ENCODE data around the gene SHOC2. TPM values are rescaled to one million over a fixed set of nuclear protein-coding genes. Genes with fewer than 3 reads are reported as not detected.
A peak's percentile ranks its signal among the peaks of the same experiment; 100 is the strongest.

Gene SHOC2
- polyA plus RNA-seq, 3 donors = 13.9 to 69.9 (median 68.9) TPM

- peak overlapping the region in 1 of 2 donors; percentile 14 for H3K27ac ChIP-seq (ENCODE audit: low read depth in 1 of 2, low read length in 2 of 2)
Observed at GRCh38 chr10:110923856-110924493, 4.6 kb downstream of the SHOC2 start.

GRCh38 chr10:110927461-110927860 is 8.1 kb downstream of the SHOC2 start:
- DNase-seq = no peak
- Mint-ChIP-seq H3K27ac (no peak overlapping the region), H3K4me1 (peaks cover 41% of the 10 kb centered on the region), H3K27me3 (ENCODE audit: low read depth in 3 of 3) (no peaks in the 10 kb centered on the region), H3K9me3 (no peaks in the 10 kb centered on the region), H3K36me3 (peaks cover 0 to 9% of the 10 kb centered on the region in 2 donors), H3K4me3 (no peak overlapping the region)
- H3K4me1 ChIP-seq (ENCODE audit: control insufficient read depth in 1 of 2, insufficient read depth in 2 of 2, low read length in 2 of 2) = peaks cover 0 to 7% of the 10 kb centered on the region in 2 donors
- TF ChIP-seq CTCF (IDR thresholded peaks at IDR 0.05) = no peak
- H3K27ac ChIP-seq (ENCODE audit: low read depth in 1 of 2, low read length in 2 of 2) = peak overlapping the region in 1 of 2 donors; percentile 3
- no peak overlapping the region for H3K4me3 ChIP-seq (replicated peaks in 1 of 3; ENCODE audit: low read depth in 2 of 3, low read length in 3 of 3)
- intact Hi-C loops (cut with micrococcal nuclease) = no loop called here
- no peaks in the 10 kb centered on the region for H3K36me3 ChIP-seq (replicated peaks in 1 of 2; ENCODE audit: control insufficient read depth in 1 of 2, insufficient read depth in 2 of 2, low read length in 2 of 2)
- no peak overlapping the region for H2AFZ ChIP-seq (ENCODE audit: insufficient read depth, low read depth, low read length, poor library complexity, severe bottlenecking)
- H3K79me2 ChIP-seq (ENCODE audit: insufficient read depth, low read length) = peaks cover 100% of the 10 kb centered on the region
- no peaks in the 10 kb centered on the region for H3K27me3 ChIP-seq (ENCODE audit: control insufficient read depth in 2 of 2, insufficient read depth in 2 of 2, low read length in 2 of 2)
- no peak overlapping the region for H3K4me2 ChIP-seq (replicated peaks; ENCODE audit: extremely low read depth, low read length, poor library complexity, severe bottlenecking)
- WGBS (ENCODE audit: insufficient coverage) = 100% methylated on average over 1 of the region's 2 CpGs
- no peak overlapping the region for H3K9ac ChIP-seq (ENCODE audit: insufficient read depth, low read length, poor library complexity, severe bottlenecking)
- no peaks in the 10 kb centered on the region for H3K9me3 ChIP-seq (replicated peaks in 1 of 2; ENCODE audit: control insufficient read depth in 1 of 2, insufficient read depth in 1 of 2, low read length in 2 of 2)
- peaks cover 99% of the 10 kb centered on the region for H4K20me1 ChIP-seq (ENCODE audit: insufficient read depth, low read length)

More at GRCh38 chr10:110923856-110924493, 4.6 kb downstream of the SHOC2 start:
- TF ChIP-seq CTCF (IDR thresholded peaks at IDR 0.05) = no peak
- Histone ChIP-seq H4K20me1 (ENCODE audit: insufficient read depth, low read length) (peaks cover 84% of the 10 kb centered on the region), H2AFZ (ENCODE audit: insufficient read depth, low read depth, low read length, poor library complexity, severe bottlenecking) (no peak overlapping the region), H3K36me3 (replicated peaks in 1 of 2; ENCODE audit: control insufficient read depth in 1 of 2, insufficient read depth in 2 of 2, low read length in 2 of 2) (no peaks in the 10 kb centered on the region), H3K27me3 (ENCODE audit: control insufficient read depth in 2 of 2, insufficient read depth in 2 of 2, low read length in 2 of 2) (no peaks in the 10 kb centered on the region), H3K9me3 (replicated peaks in 1 of 2; ENCODE audit: control insufficient read depth in 1 of 2, insufficient read depth in 1 of 2, low read length in 2 of 2) (no peaks in the 10 kb centered on the region), H3K4me3 (replicated peaks in 1 of 3; ENCODE audit: low read depth in 2 of 3, low read length in 3 of 3) (no peak overlapping the region), H3K9ac (ENCODE audit: insufficient read depth, low read length, poor library complexity, severe bottlenecking) (no peak overlapping the region), H3K79me2 (ENCODE audit: insufficient read depth, low read length) (peaks cover 95% of the 10 kb centered on the region), H3K4me2 (replicated peaks; ENCODE audit: extremely low read depth, low read length, poor library complexity, severe bottlenecking) (no peak overlapping the region), H3K4me1 (ENCODE audit: control insufficient read depth in 1 of 2, insufficient read depth in 2 of 2, low read length in 2 of 2) (peaks cover 9 to 24% of the 10 kb centered on the region in 2 donors)
- intact Hi-C loops (cut with micrococcal nuclease) = loop anchor here in 1 of 2 donors (5.0 kb wide), 1 partner anchor 52 kb away; the partner anchor contains the start of gene PDCD4
- peaks cover 52% of the 10 kb centered on the region for H3K4me1 Mint-ChIP-seq
- H3K27ac Mint-ChIP-seq = peak overlapping the region in 2 of 7 donors; percentile 11 to 41
- H3K9me3 Mint-ChIP-seq = no peaks in the 10 kb centered on the region
- H3K36me3 Mint-ChIP-seq = peaks cover 0 to 9% of the 10 kb centered on the region in 2 donors
- WGBS (ENCODE audit: insufficient coverage) = 100% methylated on average over 1 of the region's 2 CpGs
- no peak overlapping the region for H3K4me3 Mint-ChIP-seq
- no peaks in the 10 kb centered on the region for H3K27me3 Mint-ChIP-seq (ENCODE audit: low read depth in 3 of 3)
- no peak for DNase-seq
